ENCODE data around the gene CFAP57.

Gene CFAP57

GRCh38 chr1:43238991-43239469, 66.9 kb downstream of the CFAP57 start:
- ATAC-seq (ENCODE audit: insufficient read depth, low read depth) (no peak), DNase-seq (no peak)
- Histone ChIP-seq H3K4me3 (ENCODE audit: low read depth in 1 of 2, low read length in 2 of 2) (no peak overlapping the region), H4K20me1 (ENCODE audit: insufficient read depth, low read length) (no peaks in the 10 kb centered on the region), H3K79me2 (ENCODE audit: insufficient read depth, low read length) (no peaks in the 10 kb centered on the region), H3K4me2 (ENCODE audit: insufficient read depth, low read length) (no peak overlapping the region), H3K36me3 (ENCODE audit: insufficient read depth, low read length) (no peaks in the 10 kb centered on the region), H3K9ac (ENCODE audit: low read depth, low read length) (no peak overlapping the region), H2AFZ (ENCODE audit: low read depth, low read length) (no peak overlapping the region), H3K27ac (ENCODE audit: low read length) (no peak overlapping the region), H3K9me3 (ENCODE audit: insufficient read depth, low read length, severe bottlenecking) (no peaks in the 10 kb centered on the region), H3K27me3 (ENCODE audit: insufficient read depth, low read length, poor library complexity) (peaks cover 8% of the 10 kb centered on the region), H3K4me1 (ENCODE audit: insufficient read depth, low read length) (no peaks in the 10 kb centered on the region)
- TF ChIP-seq, protein P1, sequence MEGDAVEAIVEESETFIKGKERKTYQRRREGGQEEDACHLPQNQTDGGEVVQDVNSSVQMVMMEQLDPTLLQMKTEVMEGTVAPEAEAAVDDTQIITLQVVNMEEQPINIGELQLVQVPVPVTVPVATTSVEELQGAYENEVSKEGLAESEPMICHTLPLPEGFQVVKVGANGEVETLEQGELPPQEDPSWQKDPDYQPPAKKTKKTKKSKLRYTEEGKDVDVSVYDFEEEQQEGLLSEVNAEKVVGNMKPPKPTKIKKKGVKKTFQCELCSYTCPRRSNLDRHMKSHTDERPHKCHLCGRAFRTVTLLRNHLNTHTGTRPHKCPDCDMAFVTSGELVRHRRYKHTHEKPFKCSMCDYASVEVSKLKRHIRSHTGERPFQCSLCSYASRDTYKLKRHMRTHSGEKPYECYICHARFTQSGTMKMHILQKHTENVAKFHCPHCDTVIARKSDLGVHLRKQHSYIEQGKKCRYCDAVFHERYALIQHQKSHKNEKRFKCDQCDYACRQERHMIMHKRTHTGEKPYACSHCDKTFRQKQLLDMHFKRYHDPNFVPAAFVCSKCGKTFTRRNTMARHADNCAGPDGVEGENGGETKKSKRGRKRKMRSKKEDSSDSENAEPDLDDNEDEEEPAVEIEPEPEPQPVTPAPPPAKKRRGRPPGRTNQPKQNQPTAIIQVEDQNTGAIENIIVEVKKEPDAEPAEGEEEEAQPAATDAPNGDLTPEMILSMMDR (IDR thresholded peaks at IDR 0.05; ENCODE audit: borderline replicate concordance, extremely low read depth, low read length, poor library complexity, severe bottlenecking) = no peak
- no peak for TF ChIP-seq EZH2 (IDR thresholded peaks at IDR 0.05; ENCODE audit: borderline replicate concordance, low read depth, low read length, severe bottlenecking)

- peaks cover 8% of the 10 kb centered on the region for H3K27me3 ChIP-seq (ENCODE audit: insufficient read depth, low read length, poor library complexity)
- DNase-seq (no peak), ATAC-seq (ENCODE audit: insufficient read depth, low read depth) (no peak)
- no peaks in the 10 kb centered on the region for H3K4me1 ChIP-seq (ENCODE audit: insufficient read depth, low read length)
- H3K79me2 ChIP-seq (ENCODE audit: insufficient read depth, low read length) = no peaks in the 10 kb centered on the region
- H3K9me3 ChIP-seq (ENCODE audit: insufficient read depth, low read length, severe bottlenecking) = no peaks in the 10 kb centered on the region
- no peak overlapping the region for H2AFZ ChIP-seq (ENCODE audit: low read depth, low read length)
- no peak overlapping the region for H3K4me2 ChIP-seq (ENCODE audit: insufficient read depth, low read length)
- no peaks in the 10 kb centered on the region for H3K36me3 ChIP-seq (ENCODE audit: insufficient read depth, low read length)
- H3K27ac ChIP-seq (ENCODE audit: low read length) = no peak overlapping the region
- H4K20me1 ChIP-seq (ENCODE audit: insufficient read depth, low read length) = no peaks in the 10 kb centered on the region
- TF ChIP-seq, protein P1 (IDR thresholded peaks at IDR 0.05; ENCODE audit: borderline replicate concordance, extremely low read depth, low read length, poor library complexity, severe bottlenecking) = no peak
- TF ChIP-seq EZH2 (IDR thresholded peaks at IDR 0.05; ENCODE audit: borderline replicate concordance, low read depth, low read length, severe bottlenecking) = no peak
- H3K9ac ChIP-seq (ENCODE audit: low read depth, low read length) = no peak overlapping the region
- no peak overlapping the region for H3K4me3 ChIP-seq (ENCODE audit: low read depth in 1 of 2, low read length in 2 of 2)
Measured at GRCh38 chr1:43239484-43239883, 67.4 kb downstream of the CFAP57 start.

DNA sequence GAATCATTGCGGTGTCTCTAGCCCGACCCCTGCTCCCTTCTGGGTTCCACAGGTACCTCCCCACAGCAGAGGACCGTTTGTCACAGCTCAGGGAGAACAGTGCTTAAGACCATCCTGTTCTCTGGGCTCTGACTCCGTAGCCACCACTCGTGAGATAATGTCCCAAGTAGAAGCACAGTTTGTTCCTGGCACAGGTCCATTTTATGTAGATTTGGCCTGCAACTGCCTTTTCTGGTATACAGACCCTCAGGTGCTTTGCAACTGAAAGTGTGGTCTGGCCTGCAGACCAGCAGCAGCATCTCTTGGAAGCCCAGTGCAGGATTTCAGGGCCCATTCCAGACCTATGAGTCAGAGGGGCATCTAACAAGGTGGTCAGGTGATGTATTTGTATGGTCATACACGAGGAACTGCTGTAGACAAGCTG, 69.3 kb downstream of the CFAP57 start:
- Histone ChIP-seq H3K4me1 (ENCODE audit: insufficient read depth, low read length) (no peaks in the 10 kb centered on the region), H3K36me3 (ENCODE audit: insufficient read depth, low read length) (no peaks in the 10 kb centered on the region), H4K20me1 (ENCODE audit: insufficient read depth, low read length) (no peaks in the 10 kb centered on the region), H3K27ac (ENCODE audit: low read length) (no peak overlapping the region), H3K27me3 (ENCODE audit: insufficient read depth, low read length, poor library complexity) (peaks cover 3% of the 10 kb centered on the region), H3K4me2 (ENCODE audit: insufficient read depth, low read length) (no peak overlapping the region), H3K9ac (ENCODE audit: low read depth, low read length) (no peak overlapping the region), H3K9me3 (ENCODE audit: insufficient read depth, low read length, severe bottlenecking) (no peaks in the 10 kb centered on the region), H3K79me2 (ENCODE audit: insufficient read depth, low read length) (no peaks in the 10 kb centered on the region), H2AFZ (ENCODE audit: low read depth, low read length) (no peak overlapping the region), H3K4me3 (ENCODE audit: low read depth in 1 of 2, low read length in 2 of 2) (no peak overlapping the region)
- TF ChIP-seq, protein P1 (IDR thresholded peaks at IDR 0.05; ENCODE audit: borderline replicate concordance, extremely low read depth, low read length, poor library complexity, severe bottlenecking) = no peak
- TF ChIP-seq EZH2 (IDR thresholded peaks at IDR 0.05; ENCODE audit: borderline replicate concordance, low read depth, low read length, severe bottlenecking) = no peak
- DNase-seq (no peak), ATAC-seq (ENCODE audit: insufficient read depth, low read depth) (no peak)

DNA sequence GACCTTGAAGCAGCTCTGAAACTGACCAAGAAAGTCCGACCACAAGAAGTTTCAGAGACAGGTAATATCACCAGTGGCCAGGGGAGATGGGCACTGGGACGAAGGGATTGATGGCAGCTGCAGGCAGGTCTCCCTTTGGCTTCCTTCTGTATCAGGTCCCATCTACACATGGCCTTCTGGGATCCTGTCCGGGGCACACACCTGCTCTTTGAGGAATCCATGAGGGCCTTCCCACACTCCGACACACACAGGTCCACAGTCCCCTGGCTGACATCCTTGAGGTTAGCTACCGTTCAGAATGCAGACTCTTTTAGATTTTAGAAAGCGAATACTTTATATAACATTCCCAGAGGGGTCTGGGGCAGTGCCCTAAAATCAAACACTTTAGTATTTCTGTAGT, 71.2 kb downstream of the CFAP57 start:
- ATAC-seq (ENCODE audit: insufficient read depth, low read depth) (no peak), DNase-seq (no peak)
- no peak overlapping the region for H3K9ac ChIP-seq (ENCODE audit: low read depth, low read length)
- no peaks in the 10 kb centered on the region for H3K4me1 ChIP-seq (ENCODE audit: insufficient read depth, low read length)
- H4K20me1 ChIP-seq (ENCODE audit: insufficient read depth, low read length) = no peaks in the 10 kb centered on the region
- H3K36me3 ChIP-seq (ENCODE audit: insufficient read depth, low read length) = no peaks in the 10 kb centered on the region
- H2AFZ ChIP-seq (ENCODE audit: low read depth, low read length) = no peak overlapping the region
- no peaks in the 10 kb centered on the region for H3K79me2 ChIP-seq (ENCODE audit: insufficient read depth, low read length)
- peaks cover 5% of the 10 kb centered on the region for H3K9me3 ChIP-seq (ENCODE audit: insufficient read depth, low read length, severe bottlenecking)
- H3K4me2 ChIP-seq (ENCODE audit: insufficient read depth, low read length) = no peak overlapping the region
- H3K27me3 ChIP-seq (ENCODE audit: insufficient read depth, low read length, poor library complexity) = peaks cover 3% of the 10 kb centered on the region
- no peak overlapping the region for H3K27ac ChIP-seq (ENCODE audit: low read length)
- H3K4me3 ChIP-seq (ENCODE audit: low read depth in 1 of 2, low read length in 2 of 2) = no peak overlapping the region
- TF ChIP-seq, protein P1 (IDR thresholded peaks at IDR 0.05; ENCODE audit: borderline replicate concordance, extremely low read depth, low read length, poor library complexity, severe bottlenecking) = no peak
- TF ChIP-seq EZH2 (IDR thresholded peaks at IDR 0.05; ENCODE audit: borderline replicate concordance, low read depth, low read length, severe bottlenecking) = no peak
